Measurements from ENCODE around the gene CFAP298.
"Not testable (repeated sequence)": the region's sequence is repeated elsewhere in the genome, so short reads cannot be mapped to it uniquely, and the experiment has no call there.

Gene CFAP298

DNA sequence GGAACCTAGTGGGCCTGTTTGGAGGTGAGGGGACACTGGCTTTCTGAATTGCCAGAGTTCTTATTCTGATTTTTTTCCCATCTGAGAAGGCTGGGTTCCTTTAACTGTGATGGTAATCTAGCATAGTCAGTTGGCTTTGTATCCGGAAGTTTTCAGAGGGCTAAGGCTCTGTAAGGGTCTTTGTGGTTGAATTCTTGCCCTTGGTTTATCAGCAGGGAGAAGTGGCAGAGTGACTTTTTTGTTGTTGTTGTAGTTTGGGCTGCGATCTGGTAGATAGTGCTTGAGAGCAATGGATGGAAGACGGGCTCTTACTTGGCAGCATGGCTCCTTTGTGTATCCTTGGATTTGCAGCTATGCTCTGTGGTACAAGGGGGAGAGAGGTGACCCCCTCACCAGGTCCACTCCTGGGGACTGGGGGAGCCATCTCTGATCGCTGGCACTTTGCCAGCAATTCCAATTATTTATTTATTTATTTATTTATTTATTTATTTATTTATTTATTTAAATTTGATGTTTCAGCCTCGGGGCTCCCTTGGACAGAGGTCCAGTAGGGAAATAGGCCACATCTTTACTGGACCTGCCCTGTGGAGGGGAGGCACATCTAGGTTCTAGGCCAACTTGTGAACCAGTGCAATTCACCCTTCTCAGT, 45.3 kb downstream of the CFAP298 start:
- DNase-seq (ENCODE audit: low read depth in 2 of 2) = no peak

DNA sequence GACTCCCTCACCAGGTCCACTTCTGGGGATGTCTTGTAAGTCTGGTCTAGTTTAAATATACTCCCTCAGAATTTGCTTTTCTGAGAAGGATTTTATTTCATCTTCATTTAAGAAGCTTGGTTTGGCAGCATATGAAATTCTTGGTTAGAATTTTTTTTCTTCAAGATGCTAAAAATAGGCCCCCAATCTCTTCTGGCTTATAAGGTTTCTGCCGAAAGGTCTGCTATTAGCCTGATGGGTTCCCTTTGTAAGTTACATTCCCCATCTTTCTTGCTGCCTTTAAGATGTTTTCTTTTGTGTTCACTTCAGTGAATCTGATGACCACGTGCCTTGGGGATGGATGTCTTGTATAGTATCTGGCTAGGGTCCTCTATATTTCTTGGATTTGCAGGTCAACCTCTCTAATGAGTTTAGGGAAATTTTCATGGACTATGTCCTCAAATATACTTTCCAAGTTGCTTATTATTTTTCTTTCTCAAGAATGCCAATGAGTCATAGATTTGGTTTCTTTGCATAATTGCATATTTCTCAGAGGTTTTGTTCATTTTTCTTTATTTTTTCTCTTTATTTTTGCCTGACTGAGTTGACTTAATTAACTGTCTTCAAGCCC, 46.2 kb downstream of the CFAP298 start:
- DNase-seq (ENCODE audit: low read depth in 2 of 2) = no peak

DNA sequence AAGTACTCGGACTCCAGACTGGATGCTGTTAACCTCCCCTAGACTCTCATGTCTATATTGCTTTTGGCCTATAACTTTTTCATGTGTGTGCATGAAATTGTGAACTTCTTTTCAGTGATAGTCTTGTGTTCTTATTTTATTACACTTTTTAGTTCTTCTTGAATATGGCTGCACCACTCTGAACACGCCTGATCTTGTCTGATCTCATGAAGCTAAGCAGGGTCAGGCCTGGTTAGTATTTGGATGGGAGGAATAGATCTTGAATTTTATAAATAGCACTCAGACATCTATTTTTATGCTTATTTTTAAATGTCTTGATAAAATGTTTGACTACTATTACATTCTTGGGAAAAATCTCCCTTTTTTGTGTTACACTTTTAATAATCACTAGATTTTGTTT, 49.3 kb downstream of the CFAP298 start:
- DNase-seq (ENCODE audit: low read depth in 2 of 2) = no peak

DNA sequence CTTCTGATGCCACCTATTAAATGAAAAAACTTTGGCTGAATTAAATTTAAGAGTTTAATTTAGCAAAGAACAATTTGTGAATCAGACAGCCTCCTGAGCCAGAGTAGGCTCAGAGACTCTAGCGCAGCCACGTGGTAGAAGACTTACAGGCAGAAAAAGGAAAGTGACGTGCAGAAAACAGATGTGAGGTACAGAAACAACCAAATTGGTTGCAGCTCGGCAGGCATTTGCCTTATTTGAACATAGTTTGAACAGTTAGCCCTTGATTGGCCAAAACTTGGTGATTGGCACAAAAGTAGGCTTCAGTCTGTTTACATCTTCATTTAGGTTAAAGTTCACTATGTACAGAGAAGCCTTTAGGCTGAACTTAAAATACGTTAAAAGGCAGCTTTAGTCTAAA, 49.8 kb downstream of the CFAP298 start:
- no peak for DNase-seq (ENCODE audit: low read depth in 2 of 2)

DNA sequence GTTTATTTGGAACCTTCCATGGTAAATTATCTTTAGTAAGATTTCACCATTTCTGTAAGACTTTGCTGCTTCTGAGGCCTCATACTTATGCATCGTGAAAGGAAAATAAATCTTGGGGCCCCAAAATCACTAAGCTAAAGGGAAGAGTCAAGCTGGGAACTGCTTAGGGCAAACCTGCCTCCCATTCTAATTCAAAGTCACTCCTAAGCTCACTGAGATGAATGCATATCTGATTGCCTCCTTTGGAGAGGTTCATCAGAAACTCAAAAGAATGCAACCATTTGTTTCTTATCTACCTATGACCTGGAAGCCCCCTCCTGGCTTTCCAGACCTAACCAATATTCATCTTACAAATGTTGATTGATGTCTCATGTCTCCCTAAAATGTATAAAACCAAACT, 50.7 kb downstream of the CFAP298 start:
- not testable (repeated sequence) for DNase-seq (ENCODE audit: low read depth in 2 of 2)

DNA sequence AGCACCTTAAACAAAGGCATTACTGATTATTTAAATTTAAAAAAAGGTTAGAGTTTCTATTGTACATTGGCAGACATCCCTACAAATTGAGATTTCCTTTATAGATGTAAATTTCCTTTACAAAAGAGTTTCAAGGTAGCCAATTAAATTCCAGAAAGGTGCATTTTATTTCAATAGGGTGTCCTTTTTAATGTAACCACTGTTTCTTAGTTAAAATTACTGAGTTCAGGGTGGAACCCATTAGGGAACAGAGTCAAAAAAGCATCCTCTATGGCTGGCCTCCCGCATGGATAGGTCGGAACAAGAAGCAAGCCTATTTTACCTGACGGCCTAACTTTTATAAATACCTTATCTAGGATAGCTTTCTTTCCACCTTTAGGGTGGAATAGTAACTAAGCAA, 51.3 kb downstream of the CFAP298 start:
- no peak for DNase-seq (ENCODE audit: low read depth in 2 of 2)

DNA sequence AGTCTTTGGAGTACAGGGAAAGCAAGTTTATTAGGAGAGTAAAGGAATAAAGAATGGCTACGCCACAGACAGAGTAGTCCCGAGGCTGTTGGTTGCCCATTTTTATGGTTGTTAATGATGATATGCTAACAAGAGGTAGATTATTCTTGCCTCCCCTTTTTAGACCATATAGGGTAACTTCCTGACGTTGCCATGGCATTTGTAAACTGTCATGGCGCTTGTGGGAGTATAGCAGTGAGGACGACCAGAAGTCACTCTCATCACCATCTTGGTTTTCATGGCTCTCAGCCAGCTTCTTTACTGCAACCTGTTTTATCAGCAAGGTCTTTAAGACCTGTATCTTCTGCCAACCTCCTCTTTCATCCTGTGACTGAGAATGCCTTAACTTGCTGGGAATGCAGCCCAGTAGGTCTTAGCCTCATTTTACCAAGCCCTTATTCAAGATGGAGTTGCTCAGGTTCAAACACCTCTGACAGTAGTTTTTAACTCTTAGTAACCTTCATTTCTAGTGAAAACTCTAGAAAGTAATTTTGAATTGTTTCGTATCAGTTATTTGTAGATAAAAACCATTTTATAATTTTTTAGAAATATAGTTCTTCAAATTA, 53.1 kb downstream of the CFAP298 start:
- no peak for DNase-seq (ENCODE audit: low read depth in 2 of 2)

DNA sequence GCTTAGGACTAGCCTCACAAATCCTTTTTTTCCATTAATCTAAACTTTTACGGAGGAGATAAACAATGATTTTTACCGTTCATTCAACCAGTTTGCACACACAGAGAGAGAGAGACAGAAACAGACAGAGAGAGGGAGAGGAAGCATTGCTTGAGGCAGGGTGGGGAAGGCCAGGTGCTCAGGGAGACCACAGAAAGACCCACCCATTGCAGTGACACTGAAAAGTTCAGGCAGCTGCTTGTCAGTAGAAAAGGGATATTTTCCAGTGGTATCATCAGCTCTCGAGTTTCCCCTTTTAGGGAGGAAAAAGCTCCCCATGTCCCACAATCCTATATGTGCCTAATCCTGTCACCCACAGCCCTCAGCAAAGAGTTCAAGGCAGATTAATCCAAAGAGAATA, 54.1 kb downstream of the CFAP298 start:
- DNase-seq (ENCODE audit: low read depth in 2 of 2) = no peak

DNA sequence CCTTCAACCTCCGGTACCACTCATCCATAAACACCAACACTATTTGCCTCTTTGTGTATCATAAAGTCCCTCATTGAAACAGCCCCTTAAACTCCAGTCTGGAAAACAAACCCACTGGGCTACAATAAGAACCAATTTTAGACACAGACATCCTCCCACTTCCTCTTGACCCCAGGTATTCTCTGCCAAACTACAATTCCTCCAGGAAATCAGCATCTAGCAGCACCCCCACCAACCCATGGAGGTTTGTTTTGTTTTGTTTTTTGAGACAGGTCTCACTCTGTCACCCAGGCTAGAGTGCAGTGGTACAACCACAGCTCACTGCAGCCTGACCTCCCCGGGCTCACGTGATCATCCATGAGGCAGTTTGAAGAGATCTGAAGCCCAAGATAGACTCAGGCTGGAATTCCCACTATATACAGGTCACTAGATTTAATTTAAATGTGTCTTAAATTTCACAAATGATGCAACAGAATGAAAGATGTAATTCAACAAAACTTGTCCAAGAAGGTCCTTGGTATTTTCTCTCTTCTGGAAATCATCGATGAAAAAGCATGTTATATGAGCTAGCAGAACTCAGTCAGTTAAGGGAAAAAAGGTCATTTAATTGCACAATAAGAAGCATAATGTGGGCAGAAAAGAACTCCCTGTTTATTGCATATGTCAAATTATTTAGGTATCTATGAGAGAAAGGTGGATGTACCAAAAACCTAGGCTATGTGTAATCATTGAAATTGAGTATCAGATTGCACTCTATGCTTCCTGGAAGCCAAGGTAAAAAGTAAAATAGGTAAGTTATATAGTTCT, 57.1 kb downstream of the CFAP298 start:
- no peak for DNase-seq (ENCODE audit: low read depth in 2 of 2)

DNA sequence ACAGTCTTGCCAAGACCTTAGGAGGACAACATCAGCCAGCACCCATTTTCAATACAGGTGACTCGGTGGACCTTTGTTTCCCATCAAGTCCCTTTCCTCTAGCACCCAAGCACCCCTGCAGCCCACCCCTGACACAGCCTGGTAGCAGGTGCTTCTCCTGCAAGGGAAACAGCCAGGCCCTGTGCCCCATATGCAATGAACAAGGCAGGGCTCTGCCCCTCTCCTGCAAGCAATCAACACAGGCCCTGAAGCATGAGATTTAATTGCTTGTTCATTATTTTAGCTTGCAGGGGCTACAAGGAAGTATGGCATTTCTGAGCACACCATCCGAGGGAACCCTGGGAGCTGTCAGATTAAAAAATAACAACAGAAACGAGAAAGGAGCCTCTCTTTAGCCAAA, 62.3 kb downstream of the CFAP298 start:
- DNase-seq (ENCODE audit: low read depth in 2 of 2) = no peak

DNA sequence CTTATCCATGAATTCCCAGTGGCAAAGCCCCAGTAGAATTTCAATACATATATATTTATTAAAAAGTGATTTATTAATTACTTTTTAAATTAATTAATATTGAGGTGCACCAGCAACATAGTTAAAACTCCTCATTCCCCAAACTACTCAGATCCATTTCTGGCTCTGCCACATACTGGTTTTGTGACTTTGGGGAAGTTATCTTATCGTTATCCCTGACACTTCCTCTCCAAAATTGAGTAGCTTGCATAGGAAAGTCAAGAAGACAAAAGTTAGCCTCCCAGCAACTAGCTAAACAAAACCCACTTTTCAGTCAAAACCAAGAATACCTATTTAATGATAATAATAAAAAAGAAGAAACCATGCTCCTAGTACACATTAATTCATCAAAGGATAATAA, 62.7 kb downstream of the CFAP298 start:
- DNase-seq (ENCODE audit: low read depth in 2 of 2) = no peak

All from stimulated activated CD4-positive, alpha-beta T cell treated with anti-CD3 and anti-CD28 coated beads, Interleukin-1b, Interleukin-23, amount 100 ng/mL, for 1 hour (primary cell).